K562 (cell line): Measurements from ENCODE around the gene CCL22.

ENCODE experiments used
- CTCF ChIP-seq, 3 experiments: IDR thresholded peaks in 2 of 3; conservative IDR thresholded peaks in 1 of 3; 2 replicates each; pipeline ENCODE4 v1.5.1; 2011 to 2012; ENCODE audit warnings: low read length in 3 of 3, mild to moderate bottlenecking in 3 of 3, control low read depth in 2 of 3, improper control_type of control experiment in 1 of 3, inconsistent platforms in 1 of 3, low read depth in 1 of 3, mixed read lengths in 1 of 3, moderate library complexity in 1 of 3; ENCODE audit not compliant: insufficient read depth in 2 of 3
- RFX5 ChIP-seq: IDR thresholded peaks from 2 replicates; pipeline ENCODE4 v1.6.1; 2011; ENCODE audit warnings: low read depth, mild to moderate bottlenecking, improper control_type of control experiment, low read length
- TBP ChIP-seq: optimal IDR thresholded peaks from 2 replicates; pipeline ENCODE3; 2011; ENCODE audit warnings: low read depth, low read length, improper control_type of control experiment
- TOE1 ChIP-seq, 2 experiments: fragments of 450-650 bp in 1 of 2; sonication (generic) in 1 of 2; formaldehyde crosslinking in 1 of 2; IDR thresholded peaks; 2 replicates each; pipeline versions ENCODE4 v1.7.1 to v1.8.0; 2016 to 2022; ENCODE audit warnings: borderline replicate concordance in 2 of 2, mild to moderate bottlenecking in 2 of 2, antibody characterized with exemption in 1 of 2, inconsistent platforms in 1 of 2, low read depth in 1 of 2, missing genetic modification reagents in 1 of 2, moderate library complexity in 1 of 2

GRCh38 chr16:57310801-57311200, 47.8 kb upstream of the CCL22 start:
- TF ChIP-seq TOE1 (IDR thresholded peaks at IDR 0.05; ENCODE audit: borderline replicate concordance), result no peak
- TF ChIP-seq TOE1 (CRISPR knock-in tag; IDR thresholded peaks at IDR 0.05; ENCODE audit: borderline replicate concordance, low read depth), result no peak
- no peak for TF ChIP-seq TBP
- TF ChIP-seq CTCF (IDR thresholded peaks at IDR 0.05 in 2 of 3, conservative IDR thresholded peaks at IDR 0.05 in 1 of 3; ENCODE audit: insufficient read depth in 2 of 3, low read depth in 1 of 3, low read length in 3 of 3), result no peak
- no peak for TF ChIP-seq RFX5
